ENCODE data around the gene CNPY1. TPM values are rescaled to one million over a fixed set of nuclear protein-coding genes. Genes with fewer than 3 reads are reported as not detected.

The CNPY1 gene
- total and polyA plus RNA-seq, 9 of the 15 experiments (the other 6 are each of a cell fraction or from before 2014, with no cell fraction given) = not detected

GRCh38 chr7:155588468-155588998 lies 42.2 kb upstream of the CNPY1 start (continued):
- TF ChIP-seq, protein P1, sequence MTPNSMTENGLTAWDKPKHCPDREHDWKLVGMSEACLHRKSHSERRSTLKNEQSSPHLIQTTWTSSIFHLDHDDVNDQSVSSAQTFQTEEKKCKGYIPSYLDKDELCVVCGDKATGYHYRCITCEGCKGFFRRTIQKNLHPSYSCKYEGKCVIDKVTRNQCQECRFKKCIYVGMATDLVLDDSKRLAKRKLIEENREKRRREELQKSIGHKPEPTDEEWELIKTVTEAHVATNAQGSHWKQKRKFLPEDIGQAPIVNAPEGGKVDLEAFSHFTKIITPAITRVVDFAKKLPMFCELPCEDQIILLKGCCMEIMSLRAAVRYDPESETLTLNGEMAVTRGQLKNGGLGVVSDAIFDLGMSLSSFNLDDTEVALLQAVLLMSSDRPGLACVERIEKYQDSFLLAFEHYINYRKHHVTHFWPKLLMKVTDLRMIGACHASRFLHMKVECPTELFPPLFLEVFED (CRISPR knock-in tag; conservative IDR thresholded peaks at IDR 0.05) = 0 out of 2 replicates have a peak, but pooled peaks have one; percentile 5
- TF ChIP-seq ARHGAP35 (IDR thresholded peaks at IDR 0.05; ENCODE audit: partially characterized antibody) (peak; percentile 41), SNIP1 (IDR thresholded peaks at IDR 0.05; ENCODE audit: low read depth) (no peak), FOXK2 (conservative IDR thresholded peaks at IDR 0.05 in 1 of 2, IDR thresholded peaks at IDR 0.05 in 1 of 2; ENCODE audit: low read depth in 2 of 2) (0 out of 4 replicates have a peak, but pooled peaks of 1 of the 2 experiments have one; percentile 18), TRIM24 (IDR thresholded peaks at IDR 0.05) (peak in 1 of 2 experiments; percentile 37; a peak in 1 of 4 replicates), NCOA6 (IDR thresholded peaks at IDR 0.05) (no peak), EWSR1 (IDR thresholded peaks at IDR 0.05; ENCODE audit: borderline replicate concordance, low read depth, partially characterized antibody) (no peak), ZNF140 (CRISPR knock-in tag; IDR thresholded peaks at IDR 0.05) (no peak), ARID2 (IDR thresholded peaks at IDR 0.05) (0 out of 2 replicates have a peak, but pooled peaks have one; percentile 10), SMAD2 (IDR thresholded peaks at IDR 0.05; ENCODE audit: low read depth, low read length) (no peak), HDGF (IDR thresholded peaks at IDR 0.05) (0 out of 2 replicates have a peak, but pooled peaks have one; percentile 52), MCM7 (IDR thresholded peaks at IDR 0.05) (peak in 1 of 2 experiments; percentile 78; a peak in 1 of 4 replicates), DEAF1 (CRISPR knock-in tag; IDR thresholded peaks at IDR 0.05) (no peak), SAFB (IDR thresholded peaks at IDR 0.05; ENCODE audit: borderline replicate concordance, low read depth, low read length) (no peak)
- TF ChIP-seq, protein P2, sequence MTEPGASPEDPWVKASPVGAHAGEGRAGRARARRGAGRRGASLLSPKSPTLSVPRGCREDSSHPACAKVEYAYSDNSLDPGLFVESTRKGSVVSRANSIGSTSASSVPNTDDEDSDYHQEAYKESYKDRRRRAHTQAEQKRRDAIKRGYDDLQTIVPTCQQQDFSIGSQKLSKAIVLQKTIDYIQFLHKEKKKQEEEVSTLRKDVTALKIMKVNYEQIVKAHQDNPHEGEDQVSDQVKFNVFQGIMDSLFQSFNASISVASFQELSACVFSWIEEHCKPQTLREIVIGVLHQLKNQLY (CRISPR knock-in tag; conservative IDR thresholded peaks at IDR 0.05) = no peak
- TF ChIP-seq, protein P3, sequence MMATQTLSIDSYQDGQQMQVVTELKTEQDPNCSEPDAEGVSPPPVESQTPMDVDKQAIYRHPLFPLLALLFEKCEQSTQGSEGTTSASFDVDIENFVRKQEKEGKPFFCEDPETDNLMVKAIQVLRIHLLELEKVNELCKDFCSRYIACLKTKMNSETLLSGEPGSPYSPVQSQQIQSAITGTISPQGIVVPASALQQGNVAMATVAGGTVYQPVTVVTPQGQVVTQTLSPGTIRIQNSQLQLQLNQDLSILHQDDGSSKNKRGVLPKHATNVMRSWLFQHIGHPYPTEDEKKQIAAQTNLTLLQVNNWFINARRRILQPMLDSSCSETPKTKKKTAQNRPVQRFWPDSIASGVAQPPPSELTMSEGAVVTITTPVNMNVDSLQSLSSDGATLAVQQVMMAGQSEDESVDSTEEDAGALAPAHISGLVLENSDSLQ (IDR thresholded peaks at IDR 0.05) = no peak
- TF ChIP-seq, protein P4, sequence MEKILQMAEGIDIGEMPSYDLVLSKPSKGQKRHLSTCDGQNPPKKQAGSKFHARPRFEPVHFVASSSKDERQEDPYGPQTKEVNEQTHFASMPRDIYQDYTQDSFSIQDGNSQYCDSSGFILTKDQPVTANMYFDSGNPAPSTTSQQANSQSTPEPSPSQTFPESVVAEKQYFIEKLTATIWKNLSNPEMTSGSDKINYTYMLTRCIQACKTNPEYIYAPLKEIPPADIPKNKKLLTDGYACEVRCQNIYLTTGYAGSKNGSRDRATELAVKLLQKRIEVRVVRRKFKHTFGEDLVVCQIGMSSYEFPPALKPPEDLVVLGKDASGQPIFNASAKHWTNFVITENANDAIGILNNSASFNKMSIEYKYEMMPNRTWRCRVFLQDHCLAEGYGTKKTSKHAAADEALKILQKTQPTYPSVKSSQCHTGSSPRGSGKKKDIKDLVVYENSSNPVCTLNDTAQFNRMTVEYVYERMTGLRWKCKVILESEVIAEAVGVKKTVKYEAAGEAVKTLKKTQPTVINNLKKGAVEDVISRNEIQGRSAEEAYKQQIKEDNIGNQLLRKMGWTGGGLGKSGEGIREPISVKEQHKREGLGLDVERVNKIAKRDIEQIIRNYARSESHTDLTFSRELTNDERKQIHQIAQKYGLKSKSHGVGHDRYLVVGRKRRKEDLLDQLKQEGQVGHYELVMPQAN (IDR thresholded peaks at IDR 0.05; ENCODE audit: borderline replicate concordance) = peak; percentile 31; the same call in 1 of the 2 replicates
- TF ChIP-seq, protein P5, sequence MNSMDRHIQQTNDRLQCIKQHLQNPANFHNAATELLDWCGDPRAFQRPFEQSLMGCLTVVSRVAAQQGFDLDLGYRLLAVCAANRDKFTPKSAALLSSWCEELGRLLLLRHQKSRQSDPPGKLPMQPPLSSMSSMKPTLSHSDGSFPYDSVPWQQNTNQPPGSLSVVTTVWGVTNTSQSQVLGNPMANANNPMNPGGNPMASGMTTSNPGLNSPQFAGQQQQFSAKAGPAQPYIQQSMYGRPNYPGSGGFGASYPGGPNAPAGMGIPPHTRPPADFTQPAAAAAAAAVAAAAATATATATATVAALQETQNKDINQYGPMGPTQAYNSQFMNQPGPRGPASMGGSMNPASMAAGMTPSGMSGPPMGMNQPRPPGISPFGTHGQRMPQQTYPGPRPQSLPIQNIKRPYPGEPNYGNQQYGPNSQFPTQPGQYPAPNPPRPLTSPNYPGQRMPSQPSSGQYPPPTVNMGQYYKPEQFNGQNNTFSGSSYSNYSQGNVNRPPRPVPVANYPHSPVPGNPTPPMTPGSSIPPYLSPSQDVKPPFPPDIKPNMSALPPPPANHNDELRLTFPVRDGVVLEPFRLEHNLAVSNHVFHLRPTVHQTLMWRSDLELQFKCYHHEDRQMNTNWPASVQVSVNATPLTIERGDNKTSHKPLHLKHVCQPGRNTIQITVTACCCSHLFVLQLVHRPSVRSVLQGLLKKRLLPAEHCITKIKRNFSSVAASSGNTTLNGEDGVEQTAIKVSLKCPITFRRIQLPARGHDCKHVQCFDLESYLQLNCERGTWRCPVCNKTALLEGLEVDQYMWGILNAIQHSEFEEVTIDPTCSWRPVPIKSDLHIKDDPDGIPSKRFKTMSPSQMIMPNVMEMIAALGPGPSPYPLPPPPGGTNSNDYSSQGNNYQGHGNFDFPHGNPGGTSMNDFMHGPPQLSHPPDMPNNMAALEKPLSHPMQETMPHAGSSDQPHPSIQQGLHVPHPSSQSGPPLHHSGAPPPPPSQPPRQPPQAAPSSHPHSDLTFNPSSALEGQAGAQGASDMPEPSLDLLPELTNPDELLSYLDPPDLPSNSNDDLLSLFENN (IDR thresholded peaks at IDR 0.05; ENCODE audit: low read depth in 2 of 2, low read length in 2 of 2) = no peak

Data from K562 (cell line).